Esophagus (tissue), 2 donors: ENCODE measurements around the gene SYCP1. TPM values are rescaled to one million over a fixed set of nuclear protein-coding genes. Genes with fewer than 3 reads are reported as not detected.
"Not testable (repeated sequence)": the region's sequence is repeated elsewhere in the genome, so short reads cannot be mapped to it uniquely, and the experiment has no call there.

ENCODE experiments used
- H3K27ac ChIP-seq, 2 donors: one replicate each; pipeline ENCODE4 v1.5.1; 2013; ENCODE audit warnings: low read depth in 2 of 2, mild to moderate bottlenecking in 2 of 2, inconsistent platforms in 1 of 2, low read length in 1 of 2, moderate library complexity in 1 of 2
- H3K27me3 ChIP-seq, 2 donors: one replicate each; pipeline ENCODE4 v1.6.1; 2013; ENCODE audit warnings: low read length in 2 of 2, control low read depth in 1 of 2, mild to moderate bottlenecking in 1 of 2; ENCODE audit not compliant: insufficient read depth in 2 of 2, control insufficient read depth in 1 of 2
- H3K36me3 ChIP-seq, 2 donors: one replicate each; pipeline ENCODE4 v1.6.1; 2013; ENCODE audit warnings: low read length in 1 of 2; ENCODE audit not compliant: control insufficient read depth in 2 of 2, insufficient read depth in 2 of 2
- H3K4me1 ChIP-seq, 2 donors: one replicate each; pipeline ENCODE4 v1.6.1; 2013; ENCODE audit warnings: low read length in 1 of 2; ENCODE audit not compliant: control insufficient read depth in 2 of 2, insufficient read depth in 2 of 2
- H3K4me3 ChIP-seq, 2 donors: one replicate each; pipeline ENCODE4 v1.5.1; 2013; ENCODE audit warnings: low read length in 2 of 2, mild to moderate bottlenecking in 2 of 2, low read depth in 1 of 2, moderate library complexity in 1 of 2
- H3K9me3 ChIP-seq, 2 donors: one replicate each; pipeline ENCODE4 v1.6.1; 2013; ENCODE audit warnings: mild to moderate bottlenecking in 2 of 2, low read depth in 1 of 2, low read length in 1 of 2, moderate library complexity in 1 of 2; ENCODE audit not compliant: control insufficient read depth in 2 of 2, insufficient read depth in 1 of 2
- WGBS, 2 donors: extraction: QIAGEN DNeasy Blood & Tissue Kit; methylation state at CpG; one replicate each; pipeline ENCODE4 v1.1.7; 2013; 5-methylcytosine and 5-hydroxymethylcytosine counted together
- polyA plus RNA-seq, 2 donors: library from polyadenylated mRNA; stranded (reverse); fragments of 200-250 nt; gene quantifications; one replicate each; pipeline ENCODE4 v1.2.3, GENCODE V29; 2013
- donor health status: healthy with polysubstance abuse.
- donor health status: Bipolar disorder and iron deficiency.

The SYCP1 gene
- polyA plus RNA-seq, 2 donors: not detected

DNA sequence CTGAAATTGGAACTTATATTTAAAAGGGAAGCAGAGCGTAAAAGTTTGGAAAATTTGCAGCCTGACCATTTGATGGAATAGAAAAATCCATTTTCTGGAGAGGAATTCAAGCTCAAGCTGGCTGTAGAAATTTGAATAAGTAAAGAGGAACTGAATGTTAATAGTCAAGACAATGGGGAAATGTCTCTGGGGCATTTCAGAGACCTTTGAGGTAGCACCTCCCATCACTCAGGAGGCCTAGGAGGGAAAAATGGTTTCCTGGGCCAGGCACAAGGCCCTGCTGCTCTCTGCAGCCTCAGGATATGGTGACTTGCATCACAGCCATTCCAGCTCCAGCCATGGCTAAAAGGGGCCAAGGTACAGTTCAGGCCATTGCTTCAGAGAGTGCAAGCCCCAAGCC lies 157.3 kb downstream of the SYCP1 start:
- H3K9me3 ChIP-seq: no peaks in the 10 kb centered on the region
- H3K27me3 ChIP-seq: no peaks in the 10 kb centered on the region
- H3K4me3 ChIP-seq: no peak overlapping the region
- H3K4me1 ChIP-seq: no peaks in the 10 kb centered on the region
- no peak overlapping the region for H3K27ac ChIP-seq
- no peaks in the 10 kb centered on the region for H3K36me3 ChIP-seq
- 93 to 98% methylated on average over 1 of the region's 1 CpG for WGBS, 2 donors

DNA sequence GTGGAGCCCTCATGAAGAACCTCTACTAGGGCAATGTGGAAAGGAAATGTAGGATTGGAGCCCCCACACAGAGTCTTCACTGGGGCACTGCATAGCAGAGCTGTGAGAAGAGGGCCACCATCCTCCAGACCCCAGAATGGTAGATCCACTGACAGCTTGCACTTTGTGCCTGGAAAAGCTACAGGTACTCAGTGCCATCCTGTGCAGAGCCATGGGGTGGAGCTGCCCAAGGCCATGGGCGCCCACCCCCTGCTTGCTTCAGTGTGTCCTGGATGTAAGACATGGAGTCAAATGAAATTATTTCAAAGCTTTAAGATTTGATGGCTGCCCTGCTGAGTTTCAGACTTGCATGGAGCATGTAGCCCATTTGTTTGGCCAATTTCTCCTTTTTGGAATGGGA lies 157.8 kb downstream of the SYCP1 start:
- Histone ChIP-seq H3K4me1 (no peaks in the 10 kb centered on the region), H3K9me3 (no peaks in the 10 kb centered on the region), H3K27ac (no peak overlapping the region), H3K4me3 (no peak overlapping the region), H3K27me3 (no peaks in the 10 kb centered on the region), H3K36me3 (no peaks in the 10 kb centered on the region)
- WGBS, 2 donors: 71 to 78% methylated on average over 1 of the region's 1 CpG

DNA sequence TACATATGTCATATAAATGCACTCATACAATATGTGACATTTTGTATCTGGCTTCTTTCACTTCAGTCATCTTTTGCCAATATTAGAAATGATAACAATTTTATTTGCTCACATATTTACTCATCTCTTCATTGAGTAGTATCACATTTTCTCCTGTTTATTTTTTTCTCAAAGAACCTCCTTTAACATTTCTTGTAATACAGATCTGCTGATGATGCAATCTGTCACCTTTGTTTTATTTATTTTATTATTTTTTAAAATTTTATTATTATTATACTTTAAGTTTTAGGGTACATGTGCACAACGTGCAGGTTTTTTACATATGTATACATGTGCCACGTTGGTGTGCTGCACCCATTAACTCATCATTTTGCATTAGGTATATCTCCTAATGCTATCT lies 159.1 kb downstream of the SYCP1 start:
- Histone ChIP-seq H3K4me3 (no peak overlapping the region), H3K36me3 (no peaks in the 10 kb centered on the region), H3K9me3 (no peaks in the 10 kb centered on the region), H3K27me3 (no peaks in the 10 kb centered on the region), H3K27ac (no peak overlapping the region), H3K4me1 (no peaks in the 10 kb centered on the region)
- 83 to 90% methylated on average over 2 of the region's 2 CpGs for WGBS, 2 donors

DNA sequence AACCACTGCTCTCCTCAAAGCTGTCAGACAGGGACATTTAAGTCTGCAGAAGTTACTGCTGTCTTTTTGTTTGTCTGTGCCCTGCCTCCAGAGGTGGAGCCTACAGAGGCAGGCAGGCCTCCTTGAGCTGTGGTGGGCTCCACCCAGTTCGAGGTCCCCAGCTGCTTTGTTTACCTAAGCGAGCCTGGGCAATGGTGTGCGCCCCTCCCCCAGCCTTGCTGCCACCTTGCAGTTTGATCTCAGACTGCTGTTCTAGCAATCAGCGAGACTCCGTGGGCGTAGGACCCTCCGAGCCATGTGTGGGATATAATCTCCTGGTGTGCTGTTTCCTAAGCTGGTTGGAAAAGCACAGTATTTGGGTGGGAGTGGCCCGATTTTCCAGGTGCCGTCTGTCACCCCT lies 164.9 kb downstream of the SYCP1 start:
- H3K36me3 ChIP-seq, H3K27me3 ChIP-seq, H3K9me3 ChIP-seq, H3K27ac ChIP-seq, H3K4me1 ChIP-seq, H3K4me3 ChIP-seq: not testable (repeated sequence)
- 82 to 84% methylated on average over 9 of the region's 9 CpGs for WGBS, 2 donors

DNA sequence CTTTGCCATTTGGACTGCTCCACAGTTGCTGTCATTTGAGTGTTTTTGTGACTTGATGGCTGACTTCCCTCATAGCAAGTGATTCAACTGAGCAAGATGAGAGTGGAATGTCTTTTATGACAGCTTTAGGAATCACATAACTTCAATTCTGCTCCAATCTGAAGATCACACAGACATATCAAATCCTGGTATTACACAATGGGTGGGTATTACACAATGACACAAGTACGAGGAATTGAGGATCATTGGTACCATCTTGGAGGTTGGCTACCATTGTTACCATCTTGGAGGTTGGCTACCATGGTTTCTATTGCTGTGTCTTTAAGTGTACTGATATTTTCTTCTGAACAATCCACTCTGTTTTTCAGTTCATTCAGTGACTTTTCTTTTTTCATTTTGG lies 166.5 kb downstream of the SYCP1 start:
- H3K4me1 ChIP-seq: no peaks in the 10 kb centered on the region
- no peaks in the 10 kb centered on the region for H3K9me3 ChIP-seq
- no peak overlapping the region for H3K27ac ChIP-seq
- H3K27me3 ChIP-seq: no peaks in the 10 kb centered on the region
- no peak overlapping the region for H3K4me3 ChIP-seq
- WGBS, 2 donors: 53 to 59% methylated on average over 1 of the region's 1 CpG
- no peaks in the 10 kb centered on the region for H3K36me3 ChIP-seq

DNA sequence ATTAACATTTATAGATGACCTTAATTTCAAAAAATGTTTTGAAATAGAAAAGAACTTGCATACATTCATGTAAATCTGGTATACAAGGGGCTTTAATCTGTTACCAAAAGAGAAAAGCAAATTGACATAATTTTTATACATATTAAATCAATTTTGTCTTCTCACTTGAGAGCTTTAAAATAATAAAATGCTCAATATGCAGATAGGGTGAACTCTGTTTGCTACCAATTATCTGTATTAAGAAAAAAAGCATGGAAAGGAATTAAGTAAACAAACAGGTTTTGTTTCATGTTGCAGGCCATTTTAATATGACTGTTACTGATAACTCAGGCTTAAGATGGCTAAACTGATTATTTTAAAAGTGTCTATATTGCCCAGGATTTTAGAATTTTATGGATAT lies 168.9 kb downstream of the SYCP1 start:
- Histone ChIP-seq H3K9me3 (no peaks in the 10 kb centered on the region), H3K4me1 (no peaks in the 10 kb centered on the region), H3K4me3 (no peak overlapping the region), H3K27ac (no peak overlapping the region), H3K36me3 (no peaks in the 10 kb centered on the region), H3K27me3 (no peaks in the 10 kb centered on the region)

DNA sequence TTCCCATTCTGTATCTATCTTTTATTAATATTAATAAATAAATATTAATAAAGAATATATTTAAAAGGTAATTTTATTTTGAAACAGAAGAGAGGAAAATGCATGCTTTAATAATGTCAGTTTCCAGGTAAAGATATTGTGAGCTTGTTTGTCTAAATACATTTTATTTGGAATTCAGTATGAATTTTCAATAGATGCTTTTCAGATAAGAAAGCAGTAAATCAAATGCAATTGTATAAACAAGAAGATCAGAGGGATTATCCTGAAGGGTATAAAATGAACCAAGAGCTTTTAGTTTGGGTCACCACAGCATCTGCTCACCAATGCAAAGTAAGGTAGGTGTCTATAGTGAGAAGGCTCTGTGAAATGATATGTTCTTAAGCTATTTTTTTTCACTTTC lies 174.9 kb downstream of the SYCP1 start, which contains the start of gene TSHB:
Gene TSHB (plus strand): TSS at position 301 of the 400 bp plus-strand sequence. CDS start 3,537 bp downstream, outside the sequence.
- no peaks in the 10 kb centered on the region for H3K36me3 ChIP-seq
- H3K27ac ChIP-seq: no peak within 1 kb of the TSS
- H3K4me1 ChIP-seq: no peaks in the 10 kb centered on the region
- H3K4me3 ChIP-seq: no peak within 1 kb of the TSS
- no peaks in the 10 kb centered on the region for H3K27me3 ChIP-seq
- H3K9me3 ChIP-seq: no peaks in the 10 kb centered on the region

DNA sequence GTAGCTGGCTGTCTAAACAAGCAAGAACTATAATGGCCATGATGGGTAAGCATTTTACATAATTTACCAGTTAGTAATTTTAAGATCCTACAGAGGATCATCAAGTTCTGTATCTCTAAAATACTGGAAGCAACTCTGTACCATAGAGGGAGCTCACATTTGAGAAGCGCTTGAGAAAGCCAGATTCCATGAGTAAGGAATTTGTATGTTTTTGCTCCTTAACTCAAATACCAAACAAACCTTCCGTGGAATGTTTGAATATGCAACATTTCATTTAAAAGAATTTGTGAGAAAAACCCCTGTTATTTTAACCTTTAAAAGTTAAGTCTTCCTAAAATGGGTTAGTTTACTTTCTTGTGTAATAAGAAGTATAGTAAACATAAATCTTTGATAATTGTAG lies 176.9 kb downstream of the SYCP1 start:
- H3K36me3 ChIP-seq: no peaks in the 10 kb centered on the region
- 71 to 76% methylated on average over 2 of the region's 2 CpGs for WGBS, 2 donors
- no peak overlapping the region for H3K27ac ChIP-seq
- H3K27me3 ChIP-seq: no peaks in the 10 kb centered on the region
- no peaks in the 10 kb centered on the region for H3K9me3 ChIP-seq
- no peak overlapping the region for H3K4me3 ChIP-seq
- no peaks in the 10 kb centered on the region for H3K4me1 ChIP-seq

DNA sequence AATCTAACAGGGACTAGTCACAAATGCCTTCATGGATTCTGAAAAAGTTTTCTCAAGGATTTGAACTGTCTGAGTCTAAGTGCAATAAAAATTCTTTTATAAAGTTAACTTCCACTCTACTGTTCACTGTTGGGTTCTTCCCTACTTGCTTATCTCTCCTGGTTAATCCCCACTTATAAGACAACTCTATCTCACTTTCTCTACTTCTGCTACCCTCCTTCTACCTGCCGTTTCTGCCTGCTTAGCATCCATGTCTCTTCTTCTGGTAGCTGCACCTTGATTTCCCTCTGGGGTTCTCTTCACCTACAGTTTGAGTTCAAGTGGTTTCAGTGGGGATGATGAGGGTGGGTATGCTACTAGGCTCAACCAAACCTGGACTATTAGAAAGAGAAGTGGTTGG lies 181.0 kb downstream of the SYCP1 start:
- H3K27ac ChIP-seq: no peak overlapping the region
- no peak overlapping the region for H3K4me3 ChIP-seq
- H3K27me3 ChIP-seq: no peaks in the 10 kb centered on the region
- no peaks in the 10 kb centered on the region for H3K36me3 ChIP-seq
- H3K4me1 ChIP-seq: no peaks in the 10 kb centered on the region
- no peaks in the 10 kb centered on the region for H3K9me3 ChIP-seq
- 79 to 86% methylated on average over 1 of the region's 1 CpG for WGBS, 2 donors

DNA sequence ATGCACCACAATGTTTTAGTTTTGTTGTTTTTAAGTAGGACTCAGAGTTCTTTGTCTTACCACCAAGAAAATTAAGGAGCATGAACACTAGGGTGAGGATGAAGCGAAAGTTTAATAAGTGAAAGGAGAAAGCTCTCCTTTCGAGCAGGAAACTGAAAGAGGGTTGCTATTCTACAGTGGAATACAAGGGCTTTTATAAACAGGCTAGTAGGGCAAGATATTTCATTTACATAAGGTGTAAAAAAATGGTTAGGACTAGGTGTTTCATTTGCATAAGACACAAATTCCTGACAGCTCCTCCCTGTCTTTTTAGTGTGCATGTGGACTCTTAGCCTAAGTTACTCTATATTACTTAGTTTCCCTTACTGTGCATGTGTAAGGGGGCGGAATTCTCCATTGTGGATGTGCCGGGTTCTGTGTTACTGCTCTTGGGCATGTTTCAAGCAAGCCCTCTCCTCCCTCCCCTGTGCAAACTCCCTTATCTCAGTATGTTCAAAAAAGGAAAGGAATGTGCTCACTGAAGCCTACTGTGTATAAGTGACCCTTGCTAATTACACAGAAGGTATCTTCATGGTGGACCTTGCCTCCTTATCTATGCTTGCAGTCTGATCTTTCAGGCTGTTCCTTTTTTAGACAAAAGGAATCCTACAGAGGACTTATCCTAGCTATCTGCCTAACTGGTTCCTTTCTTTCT lies 182.3 kb downstream of the SYCP1 start:
- no peaks in the 10 kb centered on the region for H3K27me3 ChIP-seq
- H3K9me3 ChIP-seq: no peaks in the 10 kb centered on the region
- no peak overlapping the region for H3K4me3 ChIP-seq
- no peaks in the 10 kb centered on the region for H3K36me3 ChIP-seq
- no peaks in the 10 kb centered on the region for H3K4me1 ChIP-seq
- WGBS, 2 donors: 67 to 70% methylated on average over 4 of the region's 4 CpGs
- no peak overlapping the region for H3K27ac ChIP-seq
